HepG2 (cell line): ENCODE data around the gene DCP1B. TPM values are rescaled to one million over a fixed set of nuclear protein-coding genes. Genes with fewer than 3 reads are reported as not detected.

ENCODE experiments used
- ATAC-seq: fragments of 200-7000 bp; cut with Tn5 transposase; 3 replicates; pipeline ENCODE4 v1.9.1; 2020; ENCODE audit warnings: mild to moderate bottlenecking, moderate library complexity
- BruUV-seq: library from RNA; stranded (reverse); fragments of 400-500 nt; replicated peaks from 2 replicates; lab custom pipeline; 2021; lab: Mats Ljungman, UMichigan
- CTCF ChIA-PET: fragments of 300-600 bp; formaldehyde crosslinking; extraction: SDS; loops from one replicate; lab custom pipeline; 2021; ENCODE audit warnings: low total read pairs, inconsistent platforms, low intra/inter-chr PET ratio; lab: Yijun Ruan, JAX
- POLR2A ChIA-PET: fragments of 350-600 bp; sonication (Branson Sonifier 250); formaldehyde crosslinking; loops from one replicate; lab custom pipeline; 2020; ENCODE audit warnings: antibody characterized with exemption, inconsistent platforms; lab: Yijun Ruan, JAX
- DNase-seq: peaks from one replicate; pipeline ENCODE4 v3.0.0-alpha.2; 2015; ENCODE audit warnings: low spot score
- FAIRE-seq: peaks from 3 replicates; lab custom pipeline; 2011; peaks lifted over from hg19 to GRCh38; lab: Jason Lieb, UNC
- H2AFZ ChIP-seq: one replicate; pipeline ENCODE4 v1.6.1; 2011; ENCODE audit warnings: low read length, inconsistent platforms
- H3K27ac ChIP-seq: fragments of 300-600 bp; 3 replicates; pipeline ENCODE4 v1.8.0; 2011; ENCODE audit warnings: mixed run types, mild to moderate bottlenecking, mixed read lengths, low read length, inconsistent platforms; ENCODE audit not compliant: insufficient read depth; ENCODE audit errors: extremely low read length
- H3K27me3 ChIP-seq, 2 experiments: fragments of 200-600 bp in 1 of 2; 2 replicates in 1 of 2; 3 replicates in 1 of 2; pipeline versions ENCODE4 v1.6.0 to v1.8.0; 2011; ENCODE audit warnings: low read length in 2 of 2, mild to moderate bottlenecking in 2 of 2, moderate library complexity in 2 of 2, inconsistent platforms in 1 of 2; ENCODE audit not compliant: insufficient read depth in 2 of 2, control insufficient read depth in 1 of 2
- H3K36me3 ChIP-seq, 2 experiments: fragments of 200-600 bp in 1 of 2; replicated peaks in 1 of 2; 2 replicates in 1 of 2; 3 replicates in 1 of 2; pipeline versions ENCODE4 v1.5.1 to v1.8.0; 2011; ENCODE audit warnings: low read length in 2 of 2, inconsistent platforms in 1 of 2; ENCODE audit not compliant: insufficient read depth in 2 of 2, control insufficient read depth in 1 of 2
- H3K4me1 ChIP-seq: 2 replicates; pipeline ENCODE4 v1.5.1; 2012; ENCODE audit warnings: low read length, inconsistent platforms; ENCODE audit not compliant: insufficient read depth
- H3K4me2 ChIP-seq: 2 replicates; pipeline ENCODE4 v1.6.0; 2011; ENCODE audit warnings: low read depth, low read length, inconsistent platforms
- H3K4me3 ChIP-seq, 3 experiments: fragments of 200-600 bp in 1 of 3; sonication (generic), shearing (Covaris generic) in 1 of 3; replicated peaks in 1 of 3; 2 replicates each; pipeline ENCODE4 v1.5.1; 2011 to 2016; ENCODE audit warnings: low read length in 3 of 3, inconsistent platforms in 2 of 3, low read depth in 2 of 3, mild to moderate bottlenecking in 2 of 3, control low read depth in 1 of 3, mixed read lengths in 1 of 3; ENCODE audit not compliant: insufficient read depth in 1 of 3
- H3K79me2 ChIP-seq: one replicate; pipeline ENCODE4 v1.6.1; 2011; ENCODE audit warnings: low read length, inconsistent platforms; ENCODE audit not compliant: insufficient read depth
- H3K9ac ChIP-seq: 2 replicates; pipeline ENCODE4 v1.6.0; 2011; ENCODE audit warnings: mild to moderate bottlenecking, low read depth, low read length, inconsistent platforms; ENCODE audit not compliant: insufficient read depth
- H3K9me3 ChIP-seq: 2 replicates; pipeline ENCODE4 v1.5.1; 2012; ENCODE audit warnings: mild to moderate bottlenecking, low read length
- H4K20me1 ChIP-seq: 2 replicates; pipeline ENCODE4 v1.6.0; 2011; ENCODE audit warnings: inconsistent platforms, mild to moderate bottlenecking, low read length, moderate library complexity; ENCODE audit not compliant: insufficient read depth
- MNT ChIP-seq: fragments of 450-650 bp; IDR thresholded peaks from 2 replicates; pipeline ENCODE4 v1.6.1; 2016
- SIN3A ChIP-seq: IDR thresholded peaks from 2 replicates; pipeline ENCODE4 v1.6.1; 2011; ENCODE audit warnings: low read depth, mild to moderate bottlenecking, control low read depth, low read length, borderline replicate concordance
- UBTF ChIP-seq: sonication (generic); formaldehyde crosslinking; IDR thresholded peaks from 2 replicates; pipeline ENCODE4 v1.4.0; 2020; ENCODE audit warnings: mild to moderate bottlenecking, missing genetic modification reagents
- ZNF274 ChIP-seq: sonication (generic); formaldehyde crosslinking; IDR thresholded peaks from 2 replicates; pipeline ENCODE4 v1.5.1; 2020; ENCODE audit warnings: mild to moderate bottlenecking, missing genetic modification reagents
- ZNF564 ChIP-seq: sonication (generic); formaldehyde crosslinking; IDR thresholded peaks from 2 replicates; pipeline ENCODE4 v1.8.1; 2023; ENCODE audit warnings: mild to moderate bottlenecking, missing genetic modification reagents
- WGBS: methylation state at CpG from one replicate; pipeline ENCODE4 v1.1.6; 2017; ENCODE audit warnings: low lambda C conversion rate; 5-methylcytosine and 5-hydroxymethylcytosine counted together
- in situ Hi-C: cut with HindIII; loops from 2 replicates; pipeline ENCODE4 v1.10.0; 2017; ENCODE audit warnings: low pct_unique_long_range_greater_than_20kb; ENCODE audit not compliant: extremely low pct_ligation_motif_present
- intact Hi-C: fragments of 100-400 bp; cut with micrococcal nuclease; formaldehyde crosslinking; loops from one replicate; pipeline ENCODE4 v1.10.0; 2022; ENCODE audit not compliant: unreplicated experiment
- polyA plus RNA-seq, 8 experiments: library from polyadenylated mRNA; depleted of rRNA in 3 of 8; stranded (reverse) in 7 of 8; unstranded in 1 of 8; fragments of >200 nt; fragmentation: Illumina TruSeq in 4 of 8; extraction: Trizol in 4 of 8; gene quantifications; 2 replicates each; pipeline versions ENCODE4 v1.2.1 to v1.2.3, GENCODE V29; 2011 to 2016; ENCODE audit warnings: low read depth in 4 of 8, missing spikeins in 1 of 8, mixed read lengths in 1 of 8; ENCODE audit not compliant: insufficient read depth in 1 of 8
- total RNA-seq, 5 experiments: library from RNA; depleted of rRNA; stranded (reverse); fragments of >200 nt; fragmentation: Illumina TruSeq; extraction: Trizol; gene quantifications; 2 replicates each; pipeline ENCODE4 v1.2.3, GENCODE V29; 2016; ENCODE audit warnings: low read depth in 1 of 5

Gene DCP1B
- total and polyA plus RNA-seq, 2 of the 13 experiments (the other 11 are each of a cell fraction or from before 2014, with no cell fraction given): 11.4 to 27.2 TPM

- Histone ChIP-seq H2AFZ (no peak overlapping the region), H4K20me1 (no peaks in the 10 kb centered on the region), H3K4me3 (no peak overlapping the region), H3K4me2 (no peak overlapping the region), H3K9ac (no peak overlapping the region), H3K9me3 (peaks cover 6% of the 10 kb centered on the region), H3K36me3 (no peaks in the 10 kb centered on the region), H3K4me1 (no peaks in the 10 kb centered on the region), H3K27me3 (peaks cover 4 to 13% of the 10 kb centered on the region in 2 experiments; a peak in 3 of 5 replicates), H3K27ac (no peak overlapping the region), H3K79me2 (no peaks in the 10 kb centered on the region)
- no peak for FAIRE-seq
- ChIA-PET CTCF (no interaction called here), POLR2A (no interaction called here)
- BruUV-seq: no TSS peak
- intact Hi-C loops: no loop called here
- no peak for TF ChIP-seq ZNF564
- no peak for ATAC-seq
- no peak for DNase-seq
- in situ Hi-C loops: no loop called here
- WGBS: 86% methylated on average over 26 of the region's 26 CpGs
These were observed 95.5 kb downstream of the DCP1B start for GRCh38 chr12:1908758-1909157.

- no peak for FAIRE-seq
- DNase-seq: no peak
- H4K20me1 ChIP-seq: no peaks in the 10 kb centered on the region
- no TSS peak for BruUV-seq
- TF ChIP-seq ZNF274 (CRISPR knock-in tag): no peak
- 0 out of 2 replicates have a peak, but pooled peaks have one; percentile 33 for TF ChIP-seq SIN3A
- no peak for TF ChIP-seq UBTF
- 0 out of 2 replicates have a peak, but pooled peaks have one; percentile 4 for TF ChIP-seq MNT
- TF ChIP-seq, all 625 proteins: peak for 2
- no peaks in the 10 kb centered on the region for H3K36me3 ChIP-seq
- peak overlapping the region; percentile 79 for H3K4me2 ChIP-seq
- no peak overlapping the region for H2AFZ ChIP-seq
- H3K4me1 ChIP-seq: no peaks in the 10 kb centered on the region
- H3K79me2 ChIP-seq: no peaks in the 10 kb centered on the region
- in situ Hi-C loops (no loop called here), intact Hi-C loops (no loop called here)
- peaks cover 13% of the 10 kb centered on the region for H3K9me3 ChIP-seq
- H3K27me3 ChIP-seq: peaks cover 2 to 5% of the 10 kb centered on the region in 2 experiments; a peak in 2 of 5 replicates
- POLR2A ChIA-PET: no interaction called here
- peak overlapping the region; percentile 31 to 59 (median 49); a peak in 4 of 6 replicates for H3K4me3 ChIP-seq
- ATAC-seq: peak; percentile 56
- no peak overlapping the region for H3K9ac ChIP-seq
- CTCF ChIA-PET: no interaction called here
- WGBS: 65% methylated on average over 49 of the region's 67 CpGs
- no peak overlapping the region for H3K27ac ChIP-seq
These were observed 96.3 kb downstream of the DCP1B start for GRCh38 chr12:1907652-1908611.
